ENCODE data around the gene SLC35A1. TPM values are rescaled to one million over a fixed set of nuclear protein-coding genes. Genes with fewer than 3 reads are reported as not detected.
"Not testable (repeated sequence)": the region's sequence is repeated elsewhere in the genome, so short reads cannot be mapped to it uniquely, and the experiment has no call there.

The SLC35A1 gene, protein sequence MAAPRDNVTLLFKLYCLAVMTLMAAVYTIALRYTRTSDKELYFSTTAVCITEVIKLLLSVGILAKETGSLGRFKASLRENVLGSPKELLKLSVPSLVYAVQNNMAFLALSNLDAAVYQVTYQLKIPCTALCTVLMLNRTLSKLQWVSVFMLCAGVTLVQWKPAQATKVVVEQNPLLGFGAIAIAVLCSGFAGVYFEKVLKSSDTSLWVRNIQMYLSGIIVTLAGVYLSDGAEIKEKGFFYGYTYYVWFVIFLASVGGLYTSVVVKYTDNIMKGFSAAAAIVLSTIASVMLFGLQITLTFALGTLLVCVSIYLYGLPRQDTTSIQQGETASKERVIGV
- 6.4 TPM for total RNA-seq

DNA sequence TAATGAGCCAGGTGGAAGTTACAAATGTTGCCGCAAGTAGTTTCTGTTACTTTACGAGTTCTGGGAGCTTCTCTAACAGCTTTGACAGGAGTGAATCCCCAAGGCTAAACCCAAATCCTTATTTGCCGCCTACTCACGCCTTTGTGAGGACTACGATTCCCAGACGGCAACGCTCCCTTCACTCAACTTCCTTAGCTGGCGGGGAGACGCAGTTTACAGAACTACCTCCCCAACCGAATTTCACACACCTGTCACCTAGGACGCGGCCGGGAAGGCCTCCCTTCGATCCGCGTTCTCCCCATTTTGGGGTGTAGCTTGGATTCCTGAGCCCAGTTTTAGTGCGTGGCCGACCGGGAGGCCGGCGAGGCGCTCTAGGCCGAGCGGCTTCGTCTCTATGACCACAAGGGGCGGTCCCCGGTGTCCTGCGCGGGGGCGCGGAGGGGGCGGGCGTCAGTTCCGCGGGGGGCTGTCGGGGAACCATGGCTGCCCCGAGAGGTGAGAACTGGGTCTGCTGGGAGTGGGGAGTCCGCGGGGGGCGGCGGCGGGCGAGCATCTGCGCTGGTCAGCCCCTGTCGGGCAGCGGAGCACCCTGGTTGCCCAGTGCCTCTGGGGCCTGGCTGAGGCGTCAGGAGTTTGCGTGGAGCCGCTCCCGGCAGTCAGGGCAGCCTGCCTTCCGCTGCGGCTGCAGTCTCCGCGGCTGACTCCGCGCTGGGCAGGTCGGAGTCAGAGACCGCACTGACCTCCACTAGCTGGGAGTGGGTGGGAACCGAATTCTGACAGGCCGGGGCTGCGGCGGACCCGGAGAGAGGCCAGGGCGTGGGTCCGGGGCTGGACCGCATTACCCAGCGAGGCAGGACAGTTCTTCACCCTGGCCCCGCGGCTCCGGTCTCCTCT, at the start of gene SLC35A1:
TSS of gene SLC35A1 (plus strand) at position 450 of the 894 bp plus-strand sequence. CDS start at position 480, 30 bp downstream.
- H3K4me1 ChIP-seq (ENCODE audit: insufficient read depth, low read length) = peaks cover 10% of the 10 kb centered on the region

DNA sequence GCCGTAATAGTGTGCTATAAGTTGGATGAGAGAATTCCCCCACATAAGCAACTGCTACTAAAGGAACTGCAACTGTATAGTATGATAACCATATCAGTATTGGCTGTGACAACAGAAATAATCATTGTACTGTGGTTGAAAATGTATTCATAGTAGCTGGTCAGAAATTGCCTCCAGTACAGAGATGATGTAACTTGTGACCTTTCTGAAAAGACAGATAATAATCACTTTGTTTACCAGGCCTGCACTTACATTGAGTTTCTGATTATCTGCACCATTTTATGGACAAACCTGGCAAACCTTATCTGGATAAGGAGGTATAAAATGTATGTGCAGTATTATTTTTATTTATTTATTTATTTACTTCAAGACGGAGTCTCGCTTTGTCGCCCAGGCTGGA, 46.0 kb upstream of the SLC35A1 start:
- H3K4me1 ChIP-seq (ENCODE audit: insufficient read depth, low read length) = no peaks in the 10 kb centered on the region
- H3K4me3 ChIP-seq (ENCODE audit: low read length) = no peak overlapping the region
- no peaks in the 10 kb centered on the region for H3K9me3 ChIP-seq (ENCODE audit: low read depth, low read length)
- no peaks in the 10 kb centered on the region for H3K27me3 ChIP-seq (ENCODE audit: insufficient read depth, low read length)

More for the DNA sequence above, at the start of gene SLC35A1:
- H3K4me3 ChIP-seq (ENCODE audit: low read length) = peak within 1 kb of the TSS; percentile 85
- no peaks in the 10 kb centered on the region for H3K9me3 ChIP-seq (ENCODE audit: low read depth, low read length)
- H3K27me3 ChIP-seq (ENCODE audit: insufficient read depth, low read length) = peaks cover 2% of the 10 kb centered on the region

DNA sequence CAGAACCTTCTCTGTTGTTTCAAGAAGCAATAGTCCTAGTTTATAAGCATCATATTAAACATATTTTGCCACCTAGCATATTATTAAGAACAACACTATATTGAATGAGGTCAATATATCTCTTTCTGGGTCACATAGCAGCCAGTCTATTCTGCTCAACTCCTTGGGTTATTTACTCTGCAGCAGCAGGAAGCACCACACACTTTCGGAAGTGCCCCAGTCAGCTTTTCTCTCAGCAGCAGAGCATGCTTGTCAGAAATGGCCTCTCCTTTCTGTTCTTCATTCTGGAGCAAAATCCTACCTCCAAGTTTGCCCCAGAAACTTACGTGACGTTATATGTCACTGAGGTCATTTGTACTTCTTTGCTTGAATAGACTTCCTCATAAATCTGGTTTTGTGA, 42.3 kb upstream of the SLC35A1 start:
- Histone ChIP-seq H3K4me1 (ENCODE audit: insufficient read depth, low read length) (no peaks in the 10 kb centered on the region), H3K27me3 (ENCODE audit: insufficient read depth, low read length) (peaks cover 2% of the 10 kb centered on the region)

DNA sequence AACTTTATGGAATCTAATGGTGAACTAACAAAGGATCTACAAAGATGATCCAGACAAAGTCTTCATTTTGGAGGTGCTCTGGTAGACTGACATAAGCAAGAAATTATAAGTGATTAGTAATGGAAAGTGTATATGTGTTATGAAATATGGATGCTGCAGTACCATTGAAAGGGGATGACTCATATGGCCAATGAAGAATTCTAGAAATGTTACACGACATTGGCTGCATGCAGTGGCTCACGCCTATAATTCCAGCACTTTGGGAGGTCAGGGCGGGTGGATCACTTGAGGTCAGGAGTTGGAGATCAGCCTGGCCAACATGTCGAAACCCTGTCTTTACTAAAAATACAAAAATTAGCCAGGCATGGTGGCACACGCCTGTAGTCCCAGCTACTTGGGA, 41.5 kb upstream of the SLC35A1 start:
- Histone ChIP-seq H3K4me1 (ENCODE audit: insufficient read depth, low read length) (no peaks in the 10 kb centered on the region), H3K9me3 (ENCODE audit: low read depth, low read length) (no peaks in the 10 kb centered on the region), H3K4me3 (ENCODE audit: low read length) (no peak overlapping the region), H3K27me3 (ENCODE audit: insufficient read depth, low read length) (peaks cover 2% of the 10 kb centered on the region)

More for the DNA sequence above, 42.3 kb upstream of the SLC35A1 start:
- H3K9me3 ChIP-seq (ENCODE audit: low read depth, low read length) = no peaks in the 10 kb centered on the region
- no peak overlapping the region for H3K4me3 ChIP-seq (ENCODE audit: low read length)

DNA sequence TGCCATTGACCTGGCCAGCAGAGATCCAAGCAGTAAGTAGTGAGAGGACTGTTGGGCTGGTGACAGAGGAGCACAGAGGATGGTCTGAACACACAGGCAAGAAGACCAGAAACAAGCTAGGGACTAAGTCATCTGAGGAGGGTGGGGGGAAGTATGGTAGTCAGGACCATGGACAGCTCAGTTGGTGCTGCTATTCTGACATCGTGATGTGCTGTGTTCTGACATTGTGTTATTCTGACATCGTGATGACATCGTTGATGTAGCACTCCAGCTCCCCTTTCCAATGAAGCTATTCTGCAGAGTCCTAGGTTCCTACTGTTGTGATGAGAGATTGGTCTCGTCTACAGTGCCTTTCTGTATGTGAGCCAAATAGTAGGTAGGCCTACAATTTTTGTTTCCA, 36.3 kb upstream of the SLC35A1 start:
- no peaks in the 10 kb centered on the region for H3K9me3 ChIP-seq (ENCODE audit: low read depth, low read length)
- H3K4me3 ChIP-seq (ENCODE audit: low read length) = no peak overlapping the region
- H3K27me3 ChIP-seq (ENCODE audit: insufficient read depth, low read length) = peaks cover 2% of the 10 kb centered on the region
- no peaks in the 10 kb centered on the region for H3K4me1 ChIP-seq (ENCODE audit: insufficient read depth, low read length)

DNA sequence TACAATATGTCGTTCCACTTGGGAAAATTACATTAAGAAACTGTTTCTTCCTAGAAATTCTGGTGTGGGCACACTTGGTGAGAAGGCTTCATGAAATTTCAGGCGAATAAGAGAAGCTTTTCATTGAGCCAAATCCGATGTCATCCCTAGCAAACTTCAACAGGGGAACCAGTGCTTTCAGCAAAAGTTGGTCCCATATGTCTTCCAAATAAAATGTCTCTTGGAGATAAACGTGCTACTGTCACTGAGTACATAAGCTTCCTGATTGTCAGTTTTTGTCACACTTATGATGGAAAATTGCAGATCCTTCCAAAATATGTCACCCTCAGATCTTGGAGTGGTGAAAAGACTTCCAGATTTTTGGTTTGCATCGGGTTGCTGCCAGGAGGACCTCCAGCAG, 31.1 kb upstream of the SLC35A1 start:
- no peaks in the 10 kb centered on the region for H3K9me3 ChIP-seq (ENCODE audit: low read depth, low read length)
- no peak overlapping the region for H3K4me3 ChIP-seq (ENCODE audit: low read length)
- H3K27me3 ChIP-seq (ENCODE audit: insufficient read depth, low read length) = peaks cover 15% of the 10 kb centered on the region
- H3K4me1 ChIP-seq (ENCODE audit: insufficient read depth, low read length) = no peaks in the 10 kb centered on the region

DNA sequence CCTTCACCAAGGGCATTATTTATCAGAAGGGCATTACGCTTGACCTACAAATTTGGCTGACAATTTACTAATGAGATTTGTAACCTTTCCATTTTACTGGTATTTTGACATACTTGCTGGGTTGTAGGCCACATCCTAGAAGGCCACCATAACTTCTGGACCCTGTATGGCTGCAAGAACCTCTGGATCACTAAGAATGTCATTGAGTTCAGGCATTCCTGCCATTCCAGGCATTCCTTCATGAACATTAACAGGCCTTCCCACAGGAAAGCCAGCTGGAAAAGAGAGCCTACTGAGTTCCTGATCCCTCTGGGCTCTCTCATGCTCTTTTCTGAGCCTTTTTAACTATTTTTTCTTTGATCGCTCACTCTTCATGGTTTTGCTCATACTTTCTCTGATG, 28.4 kb upstream of the SLC35A1 start:
- Histone ChIP-seq H3K9me3 (ENCODE audit: low read depth, low read length) (no peaks in the 10 kb centered on the region), H3K4me3 (ENCODE audit: low read length) (no peak overlapping the region), H3K27me3 (ENCODE audit: insufficient read depth, low read length) (peaks cover 18% of the 10 kb centered on the region), H3K4me1 (ENCODE audit: insufficient read depth, low read length) (no peaks in the 10 kb centered on the region)

DNA sequence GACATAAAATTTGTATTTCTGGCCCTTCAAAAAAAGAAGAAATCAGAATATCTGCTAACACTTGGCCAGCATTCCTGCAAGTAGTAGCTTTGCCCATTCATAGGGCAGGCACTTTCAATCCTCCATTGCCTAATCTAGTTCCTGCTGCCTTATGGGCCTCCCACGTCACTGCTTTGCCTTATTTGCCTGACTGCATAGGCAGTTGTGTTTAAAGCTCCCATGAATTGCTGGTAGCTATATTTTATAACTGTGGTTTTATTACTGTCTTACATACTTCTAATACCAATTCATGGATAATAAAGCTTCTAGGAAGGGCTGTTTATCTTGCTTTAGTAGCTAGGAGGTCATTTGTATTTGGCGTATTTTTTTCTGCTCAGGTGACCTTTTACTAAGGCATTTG, 7.7 kb upstream of the SLC35A1 start:
- Histone ChIP-seq H3K4me1 (ENCODE audit: insufficient read depth, low read length) (no peaks in the 10 kb centered on the region), H3K9me3 (ENCODE audit: low read depth, low read length) (no peaks in the 10 kb centered on the region), H3K27me3 (ENCODE audit: insufficient read depth, low read length) (peaks cover 12% of the 10 kb centered on the region), H3K4me3 (ENCODE audit: low read length) (no peak overlapping the region)

DNA sequence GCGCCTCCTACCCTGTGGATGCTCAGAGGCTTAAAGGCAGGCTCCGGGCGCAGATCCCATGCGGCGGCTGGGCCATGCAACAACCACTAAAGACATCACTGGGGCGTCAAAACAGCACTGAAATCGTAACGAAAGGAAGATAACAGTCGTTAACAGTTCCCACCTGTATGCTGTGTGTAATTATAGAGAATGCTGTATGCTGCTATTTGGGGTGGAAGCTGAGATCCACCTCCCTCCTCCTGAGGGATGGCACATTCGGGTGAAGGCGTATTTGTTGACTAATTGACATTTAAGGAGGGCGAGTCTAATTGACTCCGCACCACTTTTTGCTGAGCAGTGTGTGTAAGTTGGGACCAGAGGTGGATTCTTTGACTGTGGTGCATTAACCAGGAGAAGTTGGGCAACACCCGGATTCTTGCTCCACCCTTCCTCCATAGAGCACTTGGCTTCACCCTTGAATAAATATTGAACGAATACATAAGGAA, 687 bp downstream of the SLC35A1 start:
- no peaks in the 10 kb centered on the region for H3K27me3 ChIP-seq (ENCODE audit: insufficient read depth, low read length)
- H3K4me1 ChIP-seq (ENCODE audit: insufficient read depth, low read length) = peaks cover 10% of the 10 kb centered on the region
- H3K9me3 ChIP-seq (ENCODE audit: low read depth, low read length) = no peaks in the 10 kb centered on the region
- peak overlapping the region; percentile 85 for H3K4me3 ChIP-seq (ENCODE audit: low read length)

DNA sequence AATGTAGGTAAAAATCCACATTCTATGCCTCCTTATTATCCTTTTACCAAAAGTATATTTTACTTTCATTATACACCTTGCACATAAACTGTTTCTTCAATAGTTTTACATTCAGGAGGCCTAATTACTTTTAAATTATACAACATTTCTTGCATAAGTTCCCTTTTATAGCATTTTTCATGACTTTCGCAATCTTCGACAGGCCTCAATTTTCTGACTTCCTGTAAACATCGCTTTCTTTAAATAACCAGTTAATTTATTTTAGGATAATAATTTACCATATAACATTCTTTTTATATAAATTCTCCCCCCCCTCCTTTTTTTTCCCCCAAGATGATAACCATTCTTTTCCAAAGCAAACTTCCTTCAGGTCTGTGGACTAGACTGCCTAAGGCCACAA, 9.2 kb downstream of the SLC35A1 start:
- Histone ChIP-seq H3K27me3 (ENCODE audit: insufficient read depth, low read length) (no peaks in the 10 kb centered on the region), H3K4me1 (ENCODE audit: insufficient read depth, low read length) (peaks cover 23% of the 10 kb centered on the region), H3K4me3 (ENCODE audit: low read length) (no peak overlapping the region), H3K9me3 (ENCODE audit: low read depth, low read length) (no peaks in the 10 kb centered on the region)

DNA sequence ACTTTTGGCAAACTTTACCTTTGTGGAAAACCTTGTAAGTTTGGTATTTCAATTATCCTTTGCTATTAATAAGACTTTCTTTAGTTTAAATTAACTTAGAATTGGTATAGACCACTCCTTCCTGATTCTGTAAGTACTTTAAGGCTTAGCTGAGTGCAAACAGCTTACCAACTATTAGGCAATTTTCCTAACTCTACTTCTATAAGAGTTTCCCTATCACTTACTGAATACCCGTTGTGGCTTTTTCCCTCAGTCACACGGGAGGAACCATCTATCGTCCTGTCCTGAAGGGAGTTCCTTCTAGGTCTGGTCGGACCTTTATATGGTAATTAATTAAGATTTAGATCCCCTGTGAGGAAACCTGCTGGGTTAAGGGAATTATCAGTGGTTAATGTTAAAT, 9.6 kb downstream of the SLC35A1 start:
- Histone ChIP-seq H3K4me3 (ENCODE audit: low read length) (no peak overlapping the region), H3K9me3 (ENCODE audit: low read depth, low read length) (no peaks in the 10 kb centered on the region), H3K4me1 (ENCODE audit: insufficient read depth, low read length) (peaks cover 23% of the 10 kb centered on the region), H3K27me3 (ENCODE audit: insufficient read depth, low read length) (no peaks in the 10 kb centered on the region)

DNA sequence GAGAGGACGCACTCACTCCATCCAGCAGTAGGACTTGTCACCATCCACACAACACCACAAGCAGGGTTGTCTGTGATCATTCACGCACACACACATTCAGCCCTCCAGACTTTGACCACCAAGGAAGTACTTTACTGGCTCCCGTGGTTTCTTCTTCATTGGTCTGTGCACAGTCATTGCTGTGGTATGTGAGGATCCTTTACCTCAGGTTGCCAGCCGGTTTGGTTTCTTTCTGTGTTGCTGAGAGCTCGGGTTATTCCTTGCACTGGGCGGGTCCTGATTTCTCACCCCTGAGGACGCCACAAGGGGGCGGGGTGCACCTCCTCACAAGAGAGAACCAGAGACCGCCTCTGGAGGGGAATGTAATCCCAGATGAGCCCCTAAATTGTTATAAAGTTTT, 11.2 kb downstream of the SLC35A1 start:
- H3K9me3 ChIP-seq (ENCODE audit: low read depth, low read length) = no peaks in the 10 kb centered on the region
- no peak overlapping the region for H3K4me3 ChIP-seq (ENCODE audit: low read length)
- H3K27me3 ChIP-seq (ENCODE audit: insufficient read depth, low read length) = no peaks in the 10 kb centered on the region
- peaks cover 23% of the 10 kb centered on the region for H3K4me1 ChIP-seq (ENCODE audit: insufficient read depth, low read length)

DNA sequence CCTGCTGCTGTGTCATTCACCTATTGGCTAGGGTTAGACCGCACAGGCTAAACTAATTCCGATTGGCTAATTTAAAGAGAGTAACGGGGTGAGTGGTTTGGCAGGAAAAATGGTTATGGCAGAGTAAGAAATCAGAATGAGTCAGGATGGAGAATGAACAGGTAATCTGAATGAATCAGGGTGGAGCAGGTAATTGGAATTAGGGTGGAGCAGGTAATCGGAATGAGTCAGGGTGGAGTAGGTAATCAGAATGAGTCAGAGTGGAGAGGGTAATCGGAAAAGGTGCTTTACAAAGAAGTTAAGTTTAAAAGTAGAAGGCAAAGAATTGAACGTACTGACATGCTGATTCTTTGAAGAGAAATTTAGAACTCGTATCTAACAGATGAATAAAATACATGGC, 11.7 kb downstream of the SLC35A1 start:
- Histone ChIP-seq H3K27me3 (ENCODE audit: insufficient read depth, low read length) (no peaks in the 10 kb centered on the region), H3K4me3 (ENCODE audit: low read length) (no peak overlapping the region), H3K4me1 (ENCODE audit: insufficient read depth, low read length) (peaks cover 23% of the 10 kb centered on the region), H3K9me3 (ENCODE audit: low read depth, low read length) (no peaks in the 10 kb centered on the region)

DNA sequence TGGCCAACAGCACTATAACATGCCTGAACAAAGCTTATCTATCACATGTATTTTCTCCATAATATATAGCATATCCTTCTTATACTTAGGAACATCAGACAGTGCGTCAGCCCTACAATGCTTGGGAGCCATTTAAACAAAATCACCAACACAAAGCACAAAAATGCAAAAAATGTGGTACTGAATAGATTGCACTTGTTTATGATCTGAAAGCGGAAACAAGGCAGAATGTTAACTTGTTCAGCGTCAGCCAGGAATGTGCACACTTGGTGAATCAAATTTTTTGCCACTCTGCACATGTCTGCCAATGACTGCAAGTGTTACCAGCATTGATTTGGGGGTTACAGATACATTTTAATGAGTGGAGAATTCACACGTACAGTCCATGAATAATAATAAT, 14.8 kb downstream of the SLC35A1 start:
- peaks cover 14% of the 10 kb centered on the region for H3K4me1 ChIP-seq (ENCODE audit: insufficient read depth, low read length)
- no peaks in the 10 kb centered on the region for H3K27me3 ChIP-seq (ENCODE audit: insufficient read depth, low read length)
- H3K9me3 ChIP-seq (ENCODE audit: low read depth, low read length) = no peaks in the 10 kb centered on the region
- H3K4me3 ChIP-seq (ENCODE audit: low read length) = no peak overlapping the region

DNA sequence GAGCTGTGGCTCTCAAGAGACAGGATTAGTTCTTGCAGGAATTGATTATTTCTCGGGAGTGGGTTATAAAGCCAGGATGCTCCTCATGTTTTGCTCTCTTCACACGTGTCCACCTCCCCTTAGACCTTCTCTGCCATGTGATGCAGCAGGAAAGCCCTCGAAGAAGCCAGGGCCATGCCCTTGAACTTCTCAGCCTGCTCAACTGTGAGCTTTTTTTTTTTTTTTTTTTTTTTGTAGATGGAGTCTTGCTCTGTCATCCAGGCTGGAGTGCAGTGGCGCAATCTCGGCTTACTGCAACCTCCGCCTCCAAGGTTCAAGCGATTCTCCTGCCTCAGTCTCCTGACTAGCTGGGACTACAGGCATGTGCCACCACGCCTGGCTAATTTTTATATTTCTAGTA, 16.6 kb downstream of the SLC35A1 start:
- H3K27me3 ChIP-seq (ENCODE audit: insufficient read depth, low read length); H3K9me3 ChIP-seq (ENCODE audit: low read depth, low read length); H3K4me1 ChIP-seq (ENCODE audit: insufficient read depth, low read length); H3K4me3 ChIP-seq (ENCODE audit: low read length): not testable (repeated sequence)

Measured in mononuclear cell (primary cell).